GM12878 (cell line): ENCODE results near the gene SMARCA4. TPM values are rescaled to one million over a fixed set of nuclear protein-coding genes. Genes with fewer than 3 reads are reported as not detected.

Experiments
- BRCA1 ChIP-seq: IDR thresholded peaks from 2 replicates; pipeline ENCODE4 v1.6.1; 2011; ENCODE audit warnings: low read depth, low read length, improper control_type of control experiment
- MYC ChIP-seq: IDR thresholded peaks from 2 replicates; pipeline ENCODE4 v1.6.1; 2011; ENCODE audit warnings: mild to moderate bottlenecking, low read length, moderate library complexity, inconsistent platforms; ENCODE audit not compliant: insufficient read depth, insufficient replicate concordance, insufficient read length, severe bottlenecking
- PAX5 ChIP-seq: IDR thresholded peaks from 2 replicates; pipeline ENCODE4 v1.6.1; 2011; ENCODE audit warnings: low read depth, low read length, borderline replicate concordance
- POU2F2 ChIP-seq: IDR thresholded peaks from 3 replicates; pipeline ENCODE4 v1.6.1; 2011; ENCODE audit warnings: low read depth, mild to moderate bottlenecking, low read length, borderline replicate concordance
- RAD21 ChIP-seq: IDR thresholded peaks from 2 replicates; pipeline ENCODE4 v1.6.1; 2011; ENCODE audit warnings: mild to moderate bottlenecking, low read depth, low read length, moderate library complexity; ENCODE audit not compliant: insufficient read depth
- SP1 ChIP-seq: IDR thresholded peaks from one replicate; pipeline ENCODE4 v1.6.1; 2011; ENCODE audit warnings: low read depth, low read length
- WRNIP1 ChIP-seq: IDR thresholded peaks from 2 replicates; pipeline ENCODE4 v1.6.1; 2011; ENCODE audit warnings: low read depth, low read length, improper control_type of control experiment, borderline replicate concordance
- ZNF207 ChIP-seq: fragments of 450-650 bp; IDR thresholded peaks from 2 replicates; pipeline ENCODE4 v1.6.1; 2014; ENCODE audit warnings: antibody characterized with exemption, mild to moderate bottlenecking, borderline replicate concordance
- ZSCAN29 ChIP-seq: fragments of 450-650 bp; IDR thresholded peaks from 2 replicates; pipeline ENCODE4 v1.6.1; 2017; ENCODE audit warnings: mild to moderate bottlenecking, moderate library complexity
- polyA plus RNA-seq, 11 experiments: library from polyadenylated mRNA; depleted of rRNA in 4 of 11; unstranded in 6 of 11; stranded (reverse) in 5 of 11; fragments of >200 nt; fragmentation: Nextera tagmentation in 4 of 11; fragmentation: Illumina TruSeq in 1 of 11; extraction: Ambion mirVana in 4 of 11; extraction: Trizol in 1 of 11; gene quantifications; 1 replicate in 1 of 11; 2 replicates in 10 of 11; pipeline versions ENCODE4 v1.2.1 to v1.2.3, GENCODE V29; 2011 to 2016; ENCODE audit warnings: inconsistent platforms in 2 of 11, missing spikeins in 2 of 11, low read depth in 1 of 11
- total RNA-seq, 4 experiments: library from RNA; depleted of rRNA in 3 of 4; stranded (reverse); fragments of >200 nt in 3 of 4; fragmentation: Illumina TruSeq in 1 of 4; extraction: Trizol in 1 of 4; gene quantifications; 2 replicates each; pipeline versions ENCODE4 v1.2.1 to v1.2.3, GENCODE V29; 2013 to 2021
- TF ChIP-seq, protein P1 (sequence below): fragments of 450-650 bp; IDR thresholded peaks from 2 replicates; pipeline ENCODE4 v1.6.1; 2016; ENCODE audit warnings: mild to moderate bottlenecking
- TF ChIP-seq, protein P2 (sequence below): fragments of 450-650 bp; IDR thresholded peaks from 2 replicates; pipeline ENCODE4 v1.6.1; 2017; ENCODE audit warnings: borderline replicate concordance
- TF ChIP-seq, protein P3 (sequence below): fragments of 450-650 bp; formaldehyde crosslinking; IDR thresholded peaks from 2 replicates; pipeline ENCODE4 v1.4.0; 2022; ENCODE audit warnings: mild to moderate bottlenecking, moderate library complexity
- TF ChIP-seq, protein P4 (sequence below): fragments of 450-650 bp; conservative IDR thresholded peaks from 2 replicates; pipeline ENCODE4 v1.6.1; 2017; ENCODE audit warnings: mild to moderate bottlenecking, moderate library complexity
- TF ChIP-seq, protein P5 (sequence below), 3 experiments: IDR thresholded peaks in 2 of 3; conservative IDR thresholded peaks in 1 of 3; 2 replicates each; pipeline ENCODE4 v1.5.1; 2011; ENCODE audit warnings: low read depth in 3 of 3, low read length in 3 of 3, mild to moderate bottlenecking in 3 of 3, control low read depth in 2 of 3, moderate library complexity in 2 of 3, inconsistent platforms in 1 of 3, mixed read lengths in 1 of 3; ENCODE audit not compliant: control insufficient read depth in 2 of 3, insufficient read depth in 1 of 3; ENCODE audit errors: extremely low read depth in 1 of 3
- TF ChIP-seq, protein P6 (sequence below): fragments of 450-650 bp; IDR thresholded peaks from 2 replicates; pipeline ENCODE4 v1.6.1; 2017; ENCODE audit warnings: mild to moderate bottlenecking, low read depth, inconsistent platforms; ENCODE audit not compliant: poor library complexity, severe bottlenecking

The SMARCA4 gene
- total and polyA plus RNA-seq, 10 of the 15 experiments (the other 5 are each of a cell fraction or from before 2014, with no cell fraction given) = 22.4 to 175 (median 57.4) TPM

DNA sequence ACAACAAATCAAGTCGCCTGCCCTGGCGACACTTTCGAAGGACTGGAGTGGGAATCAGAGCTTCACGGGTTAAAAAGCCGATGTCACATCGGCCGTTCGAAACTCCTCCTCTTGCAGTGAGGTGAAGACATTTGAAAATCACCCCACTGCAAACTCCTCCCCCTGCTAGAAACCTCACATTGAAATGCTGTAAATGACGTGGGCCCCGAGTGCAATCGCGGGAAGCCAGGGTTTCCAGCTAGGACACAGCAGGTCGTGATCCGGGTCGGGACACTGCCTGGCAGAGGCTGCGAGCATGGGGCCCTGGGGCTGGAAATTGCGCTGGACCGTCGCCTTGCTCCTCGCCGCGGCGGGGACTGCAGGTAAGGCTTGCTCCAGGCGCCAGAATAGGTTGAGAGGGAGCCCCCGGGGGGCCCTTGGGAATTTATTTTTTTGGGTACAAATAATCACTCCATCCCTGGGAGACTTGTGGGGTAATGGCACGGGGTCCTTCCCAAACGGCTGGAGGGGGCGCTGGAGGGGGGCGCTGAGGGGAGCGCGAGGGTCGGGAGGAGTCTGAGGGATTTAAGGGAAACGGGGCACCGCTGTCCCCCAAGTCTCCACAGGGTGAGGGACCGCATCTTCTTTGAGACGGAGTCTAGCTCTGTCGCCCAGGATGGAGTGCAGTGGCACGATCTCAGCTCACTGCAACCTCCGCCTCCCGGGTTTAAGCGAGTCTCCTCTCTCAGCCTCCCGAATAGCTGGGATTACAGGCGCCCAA, 128.6 kb downstream of the SMARCA4 start, which contains the start of gene LDLR (continued):
- TF ChIP-seq PAX5 = 0 out of 2 replicates have a peak, but pooled peaks have one; percentile 54
- TF ChIP-seq ZSCAN29 = no peak
- TF ChIP-seq, protein P1, sequence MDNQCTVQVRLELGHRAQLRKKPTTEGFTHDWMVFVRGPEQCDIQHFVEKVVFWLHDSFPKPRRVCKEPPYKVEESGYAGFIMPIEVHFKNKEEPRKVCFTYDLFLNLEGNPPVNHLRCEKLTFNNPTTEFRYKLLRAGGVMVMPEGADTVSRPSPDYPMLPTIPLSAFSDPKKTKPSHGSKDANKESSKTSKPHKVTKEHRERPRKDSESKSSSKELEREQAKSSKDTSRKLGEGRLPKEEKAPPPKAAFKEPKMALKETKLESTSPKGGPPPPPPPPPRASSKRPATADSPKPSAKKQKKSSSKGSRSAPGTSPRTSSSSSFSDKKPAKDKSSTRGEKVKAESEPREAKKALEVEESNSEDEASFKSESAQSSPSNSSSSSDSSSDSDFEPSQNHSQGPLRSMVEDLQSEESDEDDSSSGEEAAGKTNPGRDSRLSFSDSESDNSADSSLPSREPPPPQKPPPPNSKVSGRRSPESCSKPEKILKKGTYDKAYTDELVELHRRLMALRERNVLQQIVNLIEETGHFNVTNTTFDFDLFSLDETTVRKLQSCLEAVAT = peak; percentile 63
- TF ChIP-seq, protein P2, sequence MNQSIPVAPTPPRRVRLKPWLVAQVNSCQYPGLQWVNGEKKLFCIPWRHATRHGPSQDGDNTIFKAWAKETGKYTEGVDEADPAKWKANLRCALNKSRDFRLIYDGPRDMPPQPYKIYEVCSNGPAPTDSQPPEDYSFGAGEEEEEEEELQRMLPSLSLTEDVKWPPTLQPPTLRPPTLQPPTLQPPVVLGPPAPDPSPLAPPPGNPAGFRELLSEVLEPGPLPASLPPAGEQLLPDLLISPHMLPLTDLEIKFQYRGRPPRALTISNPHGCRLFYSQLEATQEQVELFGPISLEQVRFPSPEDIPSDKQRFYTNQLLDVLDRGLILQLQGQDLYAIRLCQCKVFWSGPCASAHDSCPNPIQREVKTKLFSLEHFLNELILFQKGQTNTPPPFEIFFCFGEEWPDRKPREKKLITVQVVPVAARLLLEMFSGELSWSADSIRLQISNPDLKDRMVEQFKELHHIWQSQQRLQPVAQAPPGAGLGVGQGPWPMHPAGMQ = no peak
- no peak for TF ChIP-seq RAD21
- TF ChIP-seq, protein P3, sequence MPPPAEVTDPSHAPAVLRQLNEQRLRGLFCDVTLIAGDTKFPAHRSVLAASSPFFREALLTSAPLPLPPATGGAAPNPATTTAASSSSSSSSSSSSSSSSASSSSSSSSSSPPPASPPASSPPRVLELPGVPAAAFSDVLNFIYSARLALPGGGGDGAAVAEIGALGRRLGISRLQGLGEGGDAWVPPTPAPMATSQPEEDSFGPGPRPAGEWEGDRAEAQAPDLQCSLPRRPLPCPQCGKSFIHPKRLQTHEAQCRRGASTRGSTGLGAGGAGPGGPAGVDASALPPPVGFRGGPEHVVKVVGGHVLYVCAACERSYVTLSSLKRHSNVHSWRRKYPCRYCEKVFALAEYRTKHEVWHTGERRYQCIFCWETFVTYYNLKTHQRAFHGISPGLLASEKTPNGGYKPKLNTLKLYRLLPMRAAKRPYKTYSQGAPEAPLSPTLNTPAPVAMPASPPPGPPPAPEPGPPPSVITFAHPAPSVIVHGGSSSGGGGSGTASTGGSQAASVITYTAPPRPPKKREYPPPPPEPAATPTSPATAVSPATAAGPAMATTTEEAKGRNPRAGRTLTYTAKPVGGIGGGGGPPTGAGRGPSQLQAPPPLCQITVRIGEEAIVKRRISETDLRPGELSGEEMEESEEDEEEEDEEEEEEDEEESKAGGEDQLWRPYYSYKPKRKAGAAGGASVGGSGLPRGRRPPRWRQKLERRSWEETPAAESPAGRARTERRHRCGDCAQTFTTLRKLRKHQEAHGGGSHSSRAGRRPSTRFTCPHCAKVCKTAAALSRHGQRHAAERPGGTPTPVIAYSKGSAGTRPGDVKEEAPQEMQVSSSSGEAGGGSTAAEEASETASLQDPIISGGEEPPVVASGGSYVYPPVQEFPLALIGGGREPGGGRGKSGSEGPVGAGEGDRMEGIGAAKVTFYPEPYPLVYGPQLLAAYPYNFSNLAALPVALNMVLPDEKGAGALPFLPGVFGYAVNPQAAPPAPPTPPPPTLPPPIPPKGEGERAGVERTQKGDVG = no peak
- peak; percentile 39 for TF ChIP-seq MYC
- TF ChIP-seq, protein P4, sequence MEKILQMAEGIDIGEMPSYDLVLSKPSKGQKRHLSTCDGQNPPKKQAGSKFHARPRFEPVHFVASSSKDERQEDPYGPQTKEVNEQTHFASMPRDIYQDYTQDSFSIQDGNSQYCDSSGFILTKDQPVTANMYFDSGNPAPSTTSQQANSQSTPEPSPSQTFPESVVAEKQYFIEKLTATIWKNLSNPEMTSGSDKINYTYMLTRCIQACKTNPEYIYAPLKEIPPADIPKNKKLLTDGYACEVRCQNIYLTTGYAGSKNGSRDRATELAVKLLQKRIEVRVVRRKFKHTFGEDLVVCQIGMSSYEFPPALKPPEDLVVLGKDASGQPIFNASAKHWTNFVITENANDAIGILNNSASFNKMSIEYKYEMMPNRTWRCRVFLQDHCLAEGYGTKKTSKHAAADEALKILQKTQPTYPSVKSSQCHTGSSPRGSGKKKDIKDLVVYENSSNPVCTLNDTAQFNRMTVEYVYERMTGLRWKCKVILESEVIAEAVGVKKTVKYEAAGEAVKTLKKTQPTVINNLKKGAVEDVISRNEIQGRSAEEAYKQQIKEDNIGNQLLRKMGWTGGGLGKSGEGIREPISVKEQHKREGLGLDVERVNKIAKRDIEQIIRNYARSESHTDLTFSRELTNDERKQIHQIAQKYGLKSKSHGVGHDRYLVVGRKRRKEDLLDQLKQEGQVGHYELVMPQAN = peak; percentile 60; the same call in 1 of the 2 replicates
- TF ChIP-seq, protein P5, sequence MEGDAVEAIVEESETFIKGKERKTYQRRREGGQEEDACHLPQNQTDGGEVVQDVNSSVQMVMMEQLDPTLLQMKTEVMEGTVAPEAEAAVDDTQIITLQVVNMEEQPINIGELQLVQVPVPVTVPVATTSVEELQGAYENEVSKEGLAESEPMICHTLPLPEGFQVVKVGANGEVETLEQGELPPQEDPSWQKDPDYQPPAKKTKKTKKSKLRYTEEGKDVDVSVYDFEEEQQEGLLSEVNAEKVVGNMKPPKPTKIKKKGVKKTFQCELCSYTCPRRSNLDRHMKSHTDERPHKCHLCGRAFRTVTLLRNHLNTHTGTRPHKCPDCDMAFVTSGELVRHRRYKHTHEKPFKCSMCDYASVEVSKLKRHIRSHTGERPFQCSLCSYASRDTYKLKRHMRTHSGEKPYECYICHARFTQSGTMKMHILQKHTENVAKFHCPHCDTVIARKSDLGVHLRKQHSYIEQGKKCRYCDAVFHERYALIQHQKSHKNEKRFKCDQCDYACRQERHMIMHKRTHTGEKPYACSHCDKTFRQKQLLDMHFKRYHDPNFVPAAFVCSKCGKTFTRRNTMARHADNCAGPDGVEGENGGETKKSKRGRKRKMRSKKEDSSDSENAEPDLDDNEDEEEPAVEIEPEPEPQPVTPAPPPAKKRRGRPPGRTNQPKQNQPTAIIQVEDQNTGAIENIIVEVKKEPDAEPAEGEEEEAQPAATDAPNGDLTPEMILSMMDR (IDR thresholded peaks at IDR 0.05 in 2 of 3, conservative IDR thresholded peaks at IDR 0.05 in 1 of 3; ENCODE audit: control insufficient read depth in 2 of 3, extremely low read depth in 1 of 3, insufficient read depth in 1 of 3, low read depth in 3 of 3, low read length in 3 of 3) = no peak
- no peak; the same call in 1 of the 2 replicates for TF ChIP-seq BRCA1
- TF ChIP-seq WRNIP1 = no peak
- peak; percentile 30 for TF ChIP-seq SP1
- TF ChIP-seq, protein P6, sequence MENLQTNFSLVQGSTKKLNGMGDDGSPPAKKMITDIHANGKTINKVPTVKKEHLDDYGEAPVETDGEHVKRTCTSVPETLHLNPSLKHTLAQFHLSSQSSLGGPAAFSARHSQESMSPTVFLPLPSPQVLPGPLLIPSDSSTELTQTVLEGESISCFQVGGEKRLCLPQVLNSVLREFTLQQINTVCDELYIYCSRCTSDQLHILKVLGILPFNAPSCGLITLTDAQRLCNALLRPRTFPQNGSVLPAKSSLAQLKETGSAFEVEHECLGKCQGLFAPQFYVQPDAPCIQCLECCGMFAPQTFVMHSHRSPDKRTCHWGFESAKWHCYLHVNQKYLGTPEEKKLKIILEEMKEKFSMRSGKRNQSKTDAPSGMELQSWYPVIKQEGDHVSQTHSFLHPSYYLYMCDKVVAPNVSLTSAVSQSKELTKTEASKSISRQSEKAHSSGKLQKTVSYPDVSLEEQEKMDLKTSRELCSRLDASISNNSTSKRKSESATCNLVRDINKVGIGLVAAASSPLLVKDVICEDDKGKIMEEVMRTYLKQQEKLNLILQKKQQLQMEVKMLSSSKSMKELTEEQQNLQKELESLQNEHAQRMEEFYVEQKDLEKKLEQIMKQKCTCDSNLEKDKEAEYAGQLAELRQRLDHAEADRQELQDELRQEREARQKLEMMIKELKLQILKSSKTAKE = no peak
- TF ChIP-seq ZNF207 = no peak
- 0 out of 3 replicates have a peak, but pooled peaks have one; percentile 63 for TF ChIP-seq POU2F2
